GM20000 (cell line): Measurements from ENCODE around the gene KCNA3.

Experiments used
- DNase-seq: peaks from one replicate; pipeline ENCODE4 v3.0.0; 2012; ENCODE audit warnings: low spot score
- CTCF ChIP-seq: IDR thresholded peaks from 2 replicates; pipeline ENCODE4 v1.5.1; 2012; ENCODE audit warnings: mild to moderate bottlenecking, control low read depth; ENCODE audit errors: extremely low read depth, missing control alignments

Gene KCNA3

GRCh38 chr1:110627764-110628163 lies 47.0 kb downstream of the KCNA3 start:
- no peak for TF ChIP-seq CTCF

GRCh38 chr1:110626889-110627288 lies 47.9 kb downstream of the KCNA3 start:
- no peak for TF ChIP-seq CTCF
- DNase-seq = no peak

More at GRCh38 chr1:110627764-110628163, 47.0 kb downstream of the KCNA3 start:
- DNase-seq = no peak
